K562 (cell line): ENCODE measurements around the gene TMEM120A. TPM values are rescaled to one million over a fixed set of nuclear protein-coding genes. Genes with fewer than 3 reads are reported as not detected.

ENCODE experiments used
- CBFA2T2 ChIP-seq: fragments of 450-650 bp; conservative IDR thresholded peaks from 2 replicates; pipeline ENCODE4 v1.6.1; 2017; ENCODE audit warnings: mild to moderate bottlenecking
- CXXC5 ChIP-seq: fragments of 250-450 bp; sonication (Bioruptor Pico); IDR thresholded peaks from 2 replicates; pipeline ENCODE4 v1.8.0; 2022; ENCODE audit warnings: inconsistent platforms, mild to moderate bottlenecking, moderate library complexity
- FOXO4 ChIP-seq: fragments of 450-650 bp; formaldehyde crosslinking; IDR thresholded peaks from 2 replicates; pipeline ENCODE4 v1.4.0; 2020; ENCODE audit warnings: mild to moderate bottlenecking, moderate library complexity
- FOXP1 ChIP-seq: sonication (generic); formaldehyde crosslinking; IDR thresholded peaks from 2 replicates; pipeline ENCODE4 v1.8.0; 2022; ENCODE audit warnings: mild to moderate bottlenecking, missing genetic modification reagents
- HDAC1 ChIP-seq, 2 experiments: fragments of 450-650 bp; IDR thresholded peaks; 2 replicates each; pipeline ENCODE4 v1.6.1; 2016 to 2017; ENCODE audit warnings: inconsistent platforms in 1 of 2, mild to moderate bottlenecking in 1 of 2, moderate library complexity in 1 of 2
- L3MBTL2 ChIP-seq: fragments of 450-650 bp; IDR thresholded peaks from 2 replicates; pipeline ENCODE4 v1.6.1; 2016; ENCODE audit warnings: mild to moderate bottlenecking, moderate library complexity
- NBN ChIP-seq: fragments of 450-650 bp; IDR thresholded peaks from 2 replicates; pipeline ENCODE4 v1.6.1; 2016; ENCODE audit warnings: low read depth, mild to moderate bottlenecking
- NCOA1 ChIP-seq: fragments of 450-650 bp; IDR thresholded peaks from 2 replicates; pipeline ENCODE4 v1.6.1; 2016; ENCODE audit warnings: low read depth
- NCOA6 ChIP-seq: fragments of 450-650 bp; IDR thresholded peaks from 2 replicates; pipeline ENCODE4 v1.6.1; 2017; ENCODE audit warnings: mild to moderate bottlenecking
- NFIX ChIP-seq: fragments of 250-450 bp; sonication (Bioruptor Pico); IDR thresholded peaks from 2 replicates; pipeline ENCODE4 v1.4.0; 2020; ENCODE audit warnings: low read depth, mild to moderate bottlenecking, moderate library complexity
- NFRKB ChIP-seq: fragments of 450-650 bp; IDR thresholded peaks from 2 replicates; pipeline ENCODE4 v1.6.1; 2016; ENCODE audit warnings: low read depth
- PTTG1 ChIP-seq: fragments of 450-650 bp; IDR thresholded peaks from 2 replicates; pipeline ENCODE4 v1.6.1; 2016; ENCODE audit warnings: low read depth, mild to moderate bottlenecking, missing genetic modification characterization, missing compliant biosample characterization
- RUNX1 ChIP-seq: sonication (generic); IDR thresholded peaks from 2 replicates; pipeline ENCODE4 v1.6.1; 2016; ENCODE audit warnings: antibody characterized with exemption, low read depth
- TBP ChIP-seq: optimal IDR thresholded peaks from 2 replicates; pipeline ENCODE3; 2011; ENCODE audit warnings: low read depth, low read length, improper control_type of control experiment
- TCF3 ChIP-seq: sonication (generic); formaldehyde crosslinking; IDR thresholded peaks from 2 replicates; pipeline ENCODE4 v1.4.0; 2020; ENCODE audit warnings: mild to moderate bottlenecking, missing genetic modification reagents
- ZNF224 ChIP-seq: sonication (generic); formaldehyde crosslinking; IDR thresholded peaks from 2 replicates; pipeline ENCODE4 v1.8.0; 2022; ENCODE audit warnings: mild to moderate bottlenecking, missing genetic modification reagents
- ZNF639 ChIP-seq, 2 experiments: fragments of 200-800 bp in 1 of 2; sonication (Bioruptor generic) in 1 of 2; sonication (generic) in 1 of 2; formaldehyde crosslinking in 1 of 2; IDR thresholded peaks in 1 of 2; conservative IDR thresholded peaks in 1 of 2; 2 replicates each; pipeline versions ENCODE4 v1.5.0 to v1.6.1; 2016 to 2020; ENCODE audit warnings: missing compliant biosample characterization in 1 of 2, missing genetic modification characterization in 1 of 2, missing genetic modification reagents in 1 of 2
- ZNF79 ChIP-seq: fragments of 250-450 bp; sonication (Bioruptor Pico); IDR thresholded peaks from 2 replicates; pipeline ENCODE4 v1.4.0; 2020; ENCODE audit warnings: low read depth, mild to moderate bottlenecking, moderate library complexity
- polyA plus RNA-seq, 8 experiments: library from polyadenylated mRNA; depleted of rRNA in 4 of 8; stranded (reverse) in 5 of 8; unstranded in 3 of 8; fragments of >200 nt; fragmentation: Nextera tagmentation in 2 of 8; fragmentation: Illumina TruSeq in 1 of 8; extraction: Ambion mirVana in 2 of 8; extraction: Trizol in 1 of 8; gene quantifications; 2 replicates each; pipeline versions ENCODE4 v1.2.1 to v1.2.3, GENCODE V29; 2011 to 2014; ENCODE audit warnings: inconsistent platforms in 1 of 8, missing spikeins in 1 of 8
- total RNA-seq, 7 experiments: library from RNA; depleted of rRNA in 6 of 7; stranded (reverse); fragments of >200 nt in 6 of 7; fragmentation: Illumina TruSeq in 2 of 7; extraction: Trizol in 2 of 7; gene quantifications; 2 replicates each; pipeline versions ENCODE4 v1.2.1 to v1.2.3, GENCODE V29; 2011 to 2021; ENCODE audit warnings: low replicate concordance in 1 of 7
- TF ChIP-seq, protein P1 (sequence below): sonication (generic); formaldehyde crosslinking; IDR thresholded peaks from 2 replicates; pipeline ENCODE4 v1.8.0; 2022; ENCODE audit warnings: mild to moderate bottlenecking, missing genetic modification reagents

The TMEM120A gene
- total and polyA plus RNA-seq, 9 of the 15 experiments (the other 6 are each of a cell fraction or from before 2014, with no cell fraction given), result 2.3 to 90.2 (median 22.9) TPM

GRCh38 chr7:75937958-75938786 is 56.2 kb downstream of the TMEM120A start (continued):
- TF ChIP-seq, protein P1, sequence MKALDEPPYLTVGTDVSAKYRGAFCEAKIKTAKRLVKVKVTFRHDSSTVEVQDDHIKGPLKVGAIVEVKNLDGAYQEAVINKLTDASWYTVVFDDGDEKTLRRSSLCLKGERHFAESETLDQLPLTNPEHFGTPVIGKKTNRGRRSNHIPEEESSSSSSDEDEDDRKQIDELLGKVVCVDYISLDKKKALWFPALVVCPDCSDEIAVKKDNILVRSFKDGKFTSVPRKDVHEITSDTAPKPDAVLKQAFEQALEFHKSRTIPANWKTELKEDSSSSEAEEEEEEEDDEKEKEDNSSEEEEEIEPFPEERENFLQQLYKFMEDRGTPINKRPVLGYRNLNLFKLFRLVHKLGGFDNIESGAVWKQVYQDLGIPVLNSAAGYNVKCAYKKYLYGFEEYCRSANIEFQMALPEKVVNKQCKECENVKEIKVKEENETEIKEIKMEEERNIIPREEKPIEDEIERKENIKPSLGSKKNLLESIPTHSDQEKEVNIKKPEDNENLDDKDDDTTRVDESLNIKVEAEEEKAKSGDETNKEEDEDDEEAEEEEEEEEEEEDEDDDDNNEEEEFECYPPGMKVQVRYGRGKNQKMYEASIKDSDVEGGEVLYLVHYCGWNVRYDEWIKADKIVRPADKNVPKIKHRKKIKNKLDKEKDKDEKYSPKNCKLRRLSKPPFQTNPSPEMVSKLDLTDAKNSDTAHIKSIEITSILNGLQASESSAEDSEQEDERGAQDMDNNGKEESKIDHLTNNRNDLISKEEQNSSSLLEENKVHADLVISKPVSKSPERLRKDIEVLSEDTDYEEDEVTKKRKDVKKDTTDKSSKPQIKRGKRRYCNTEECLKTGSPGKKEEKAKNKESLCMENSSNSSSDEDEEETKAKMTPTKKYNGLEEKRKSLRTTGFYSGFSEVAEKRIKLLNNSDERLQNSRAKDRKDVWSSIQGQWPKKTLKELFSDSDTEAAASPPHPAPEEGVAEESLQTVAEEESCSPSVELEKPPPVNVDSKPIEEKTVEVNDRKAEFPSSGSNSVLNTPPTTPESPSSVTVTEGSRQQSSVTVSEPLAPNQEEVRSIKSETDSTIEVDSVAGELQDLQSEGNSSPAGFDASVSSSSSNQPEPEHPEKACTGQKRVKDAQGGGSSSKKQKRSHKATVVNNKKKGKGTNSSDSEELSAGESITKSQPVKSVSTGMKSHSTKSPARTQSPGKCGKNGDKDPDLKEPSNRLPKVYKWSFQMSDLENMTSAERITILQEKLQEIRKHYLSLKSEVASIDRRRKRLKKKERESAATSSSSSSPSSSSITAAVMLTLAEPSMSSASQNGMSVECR (CRISPR knock-in tag), result peak; percentile 80
- TF ChIP-seq NFIX (CRISPR knock-in tag), result no peak
- peak; percentile 83; the same call in 1 of the 2 replicates for TF ChIP-seq NCOA1
- no peak for TF ChIP-seq NCOA6
- peak; percentile 82 for TF ChIP-seq NFRKB
- TF ChIP-seq L3MBTL2, result peak; percentile 99
- TF ChIP-seq ZNF79 (CRISPR knock-in tag), result peak; percentile 8; the same call in 1 of the 2 replicates
- peak; percentile 50 for TF ChIP-seq TCF3 (CRISPR knock-in tag)
- TF ChIP-seq RUNX1, result no peak
- TF ChIP-seq ZNF224, result no peak
- TF ChIP-seq ZNF639 (CRISPR knock-in tag; conservative IDR thresholded peaks at IDR 0.05 in 1 of 2, IDR thresholded peaks at IDR 0.05 in 1 of 2), result peak in 1 of 2 experiments; percentile 51; a peak in 1 of 4 replicates
- TF ChIP-seq PTTG1 (tag), result no peak; the same call in 1 of the 2 replicates
- peak; percentile 95 for TF ChIP-seq NBN
- peak; percentile 61 for TF ChIP-seq CBFA2T2
- TF ChIP-seq HDAC1 (IDR thresholded peaks at IDR 0.05), result peak in 1 of 2 experiments; percentile 98; a peak in 2 of 4 replicates
- peak; percentile 73; the same call in 1 of the 2 replicates for TF ChIP-seq FOXP1 (CRISPR knock-in tag)
- TF ChIP-seq FOXO4 (CRISPR knock-in tag), result no peak
- no peak for TF ChIP-seq TBP
- peak; percentile 86 for TF ChIP-seq CXXC5
